ENCODE results near the gene RIMBP2.

RIMBP2 gene

GRCh38 chr12:130617219-130617618 is 98.9 kb downstream of the RIMBP2 start:
- no peak overlapping the region for H3K27ac ChIP-seq
- no peak for TF ChIP-seq CTCF (IDR thresholded peaks at IDR 0.05)
- no peak for TF ChIP-seq ZFX (IDR thresholded peaks at IDR 0.05; ENCODE audit: borderline replicate concordance)

- no peak for TF ChIP-seq CTCF (IDR thresholded peaks at IDR 0.05)
- no peak for TF ChIP-seq ZFX (IDR thresholded peaks at IDR 0.05; ENCODE audit: borderline replicate concordance)
- no peak overlapping the region for H3K27ac ChIP-seq
Observed at GRCh38 chr12:130615861-130616345, 100.2 kb downstream of the RIMBP2 start.

DNA sequence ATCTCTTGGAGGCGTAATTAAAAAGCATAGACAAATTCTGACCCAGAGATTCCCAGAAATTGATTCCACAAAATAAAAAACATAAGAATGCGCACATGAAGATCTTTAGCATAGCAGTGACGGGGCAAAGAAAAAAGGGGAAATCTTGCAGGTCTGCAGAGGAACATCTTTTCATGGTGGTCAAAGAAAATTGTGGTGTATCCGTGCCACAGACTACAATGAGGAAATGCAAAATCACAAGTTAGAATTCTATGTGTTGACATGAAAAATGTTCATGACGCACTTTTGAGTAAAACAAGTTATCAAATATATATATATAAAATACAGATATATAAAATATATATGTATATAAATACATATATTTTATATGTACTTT is 101.6 kb downstream of the RIMBP2 start:
- TF ChIP-seq ZFX (IDR thresholded peaks at IDR 0.05; ENCODE audit: borderline replicate concordance) (no peak), CTCF (IDR thresholded peaks at IDR 0.05) (no peak)
- H3K27ac ChIP-seq, result no peak overlapping the region

DNA sequence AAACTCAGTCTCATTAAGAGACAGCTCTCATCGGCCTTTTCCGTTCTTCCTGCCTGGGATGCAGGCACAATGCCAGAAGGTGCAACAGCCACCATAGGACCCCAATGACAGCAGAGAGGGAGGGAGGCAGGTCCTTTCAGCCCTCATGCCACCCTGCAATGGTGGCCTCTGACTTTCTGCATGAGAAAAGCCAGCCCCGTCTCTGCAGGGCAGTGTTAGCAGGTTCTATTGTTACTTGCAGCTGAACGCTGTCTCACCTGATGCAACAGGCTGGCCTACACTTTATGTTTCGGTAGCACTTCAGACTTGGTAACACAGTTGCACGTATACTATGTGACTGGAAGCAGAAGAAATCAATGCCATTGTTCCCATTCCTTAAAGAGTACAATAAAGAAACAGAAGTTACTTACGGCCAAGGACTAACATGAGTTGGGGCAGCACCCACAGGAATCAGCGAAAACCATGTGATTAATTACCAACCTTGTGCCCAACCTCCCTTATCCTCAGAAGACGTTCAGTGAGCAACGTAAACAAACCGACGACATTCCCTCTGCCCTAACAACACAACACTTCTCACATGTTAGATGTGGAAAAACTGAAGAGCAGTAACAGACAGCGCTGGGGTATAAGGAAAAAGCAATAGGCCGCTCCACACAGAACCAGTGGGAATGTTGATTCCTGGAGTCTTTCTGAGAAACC is 102.1 kb downstream of the RIMBP2 start:
- TF ChIP-seq ZFX (IDR thresholded peaks at IDR 0.05; ENCODE audit: borderline replicate concordance), result no peak
- no peak for TF ChIP-seq CTCF (IDR thresholded peaks at IDR 0.05)
- no peak overlapping the region for H3K27ac ChIP-seq

DNA sequence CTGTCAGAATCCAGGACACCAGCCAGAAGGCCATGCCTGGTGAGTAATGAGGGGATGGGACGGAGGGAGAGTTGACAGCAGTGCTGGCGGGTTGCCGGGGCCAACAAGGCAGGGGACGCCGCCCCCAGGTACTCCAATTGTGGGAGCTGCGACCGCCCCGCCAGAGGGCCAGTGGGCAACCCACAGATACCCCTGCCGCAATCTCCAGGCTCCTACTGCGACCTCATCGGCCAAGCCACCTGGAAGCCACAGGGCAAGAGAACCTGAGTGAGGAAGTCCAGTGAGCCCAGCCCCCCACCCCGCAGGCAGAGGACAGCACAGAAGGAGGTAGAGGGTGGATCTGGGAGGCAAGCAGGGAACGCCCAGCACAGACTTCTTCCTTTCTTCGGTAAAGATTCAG is 103.0 kb downstream of the RIMBP2 start:
- no peak overlapping the region for H3K27ac ChIP-seq
- TF ChIP-seq CTCF (IDR thresholded peaks at IDR 0.05), result no peak
- no peak for TF ChIP-seq ZFX (IDR thresholded peaks at IDR 0.05; ENCODE audit: borderline replicate concordance)

- no peak overlapping the region for H3K27ac ChIP-seq
- TF ChIP-seq ZFX (IDR thresholded peaks at IDR 0.05; ENCODE audit: borderline replicate concordance) (no peak), CTCF (IDR thresholded peaks at IDR 0.05) (no peak)
Observed at GRCh38 chr12:130611026-130611905, 104.8 kb downstream of the RIMBP2 start.

DNA sequence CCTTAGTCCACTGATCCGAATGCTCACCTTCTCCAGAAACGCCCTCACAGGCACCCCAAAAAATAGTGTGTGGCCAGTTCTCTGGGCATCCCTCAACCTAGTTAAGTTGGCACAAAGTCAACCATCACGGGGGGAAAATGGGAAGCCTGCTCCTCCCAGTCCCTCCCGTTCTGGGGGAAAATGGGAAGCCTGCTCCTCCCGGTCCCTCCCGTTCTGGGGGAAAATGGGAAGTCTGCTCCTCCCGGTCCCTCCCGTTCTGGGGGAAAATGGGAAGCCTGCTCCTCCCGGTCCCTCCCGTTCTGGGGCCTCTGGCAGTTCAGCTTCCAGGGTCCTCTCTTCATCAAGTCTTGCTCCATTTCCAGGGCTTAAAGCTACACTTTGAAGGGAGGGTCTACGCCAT is 106.1 kb downstream of the RIMBP2 start:
- TF ChIP-seq ZFX (IDR thresholded peaks at IDR 0.05; ENCODE audit: borderline replicate concordance) (no peak), CTCF (IDR thresholded peaks at IDR 0.05) (no peak)
- no peak overlapping the region for H3K27ac ChIP-seq
